Keratinocyte (primary cell): ENCODE results near the gene FAM227A.

ENCODE experiments used
- EZH2 ChIP-seq: IDR thresholded peaks from one replicate; pipeline ENCODE4 v1.6.1; 2012; ENCODE audit warnings: inconsistent platforms, mild to moderate bottlenecking, low read length, moderate library complexity
- TF ChIP-seq, protein P1 (sequence below), 3 experiments: IDR thresholded peaks in 1 of 3; conservative IDR thresholded peaks in 1 of 3; optimal IDR thresholded peaks in 1 of 3; 2 replicates in 2 of 3; 3 replicates in 1 of 3; pipeline versions ENCODE3 to v1.5.1; 2011; ENCODE audit warnings: low read length in 3 of 3, mild to moderate bottlenecking in 3 of 3, moderate library complexity in 2 of 3, control low read depth in 1 of 3, inconsistent platforms in 1 of 3; ENCODE audit not compliant: insufficient read depth in 2 of 3; ENCODE audit errors: extremely low read depth in 1 of 3

DNA sequence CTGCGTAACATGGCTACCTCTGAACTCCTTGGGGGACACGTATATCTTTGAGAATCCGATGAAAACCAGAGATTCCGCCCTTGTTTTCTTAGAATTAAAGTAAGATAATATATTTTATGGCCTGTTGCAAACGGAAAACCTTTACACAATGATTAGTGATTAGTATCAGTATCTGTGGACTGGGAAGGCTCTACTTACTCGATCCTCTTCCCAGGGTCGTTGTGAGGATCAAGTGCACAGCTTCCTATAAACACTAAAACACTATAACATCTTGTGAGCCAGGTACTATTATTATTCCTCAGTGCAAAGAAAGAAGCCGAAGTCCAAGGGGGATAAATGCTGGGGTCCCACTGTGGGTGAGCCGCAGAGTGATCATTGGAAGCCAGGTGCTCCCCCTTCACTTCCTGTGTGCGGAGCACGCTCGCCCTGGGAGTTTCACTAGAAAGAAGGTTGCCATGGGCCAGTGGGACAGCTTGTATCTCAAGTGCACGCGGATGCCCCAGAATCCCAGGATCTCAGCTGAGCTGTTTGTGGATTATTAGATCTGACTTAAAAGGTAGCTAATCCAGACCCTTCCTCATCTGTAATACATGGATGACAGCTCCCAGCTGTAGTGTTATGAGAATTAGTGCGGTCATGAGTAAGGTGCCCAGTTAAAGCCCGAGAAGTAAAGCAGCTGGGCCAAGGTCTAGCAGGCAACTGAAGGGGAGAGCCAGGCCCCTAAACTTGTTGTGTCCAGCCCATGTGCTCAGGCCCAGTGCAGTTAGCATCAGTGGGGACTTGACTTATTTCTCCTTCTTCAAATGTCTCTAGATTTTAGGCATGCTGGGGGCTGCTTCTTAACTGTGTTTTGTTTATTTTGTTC is 1.1 kb upstream of the FAM227A start:
- TF ChIP-seq, protein P1, sequence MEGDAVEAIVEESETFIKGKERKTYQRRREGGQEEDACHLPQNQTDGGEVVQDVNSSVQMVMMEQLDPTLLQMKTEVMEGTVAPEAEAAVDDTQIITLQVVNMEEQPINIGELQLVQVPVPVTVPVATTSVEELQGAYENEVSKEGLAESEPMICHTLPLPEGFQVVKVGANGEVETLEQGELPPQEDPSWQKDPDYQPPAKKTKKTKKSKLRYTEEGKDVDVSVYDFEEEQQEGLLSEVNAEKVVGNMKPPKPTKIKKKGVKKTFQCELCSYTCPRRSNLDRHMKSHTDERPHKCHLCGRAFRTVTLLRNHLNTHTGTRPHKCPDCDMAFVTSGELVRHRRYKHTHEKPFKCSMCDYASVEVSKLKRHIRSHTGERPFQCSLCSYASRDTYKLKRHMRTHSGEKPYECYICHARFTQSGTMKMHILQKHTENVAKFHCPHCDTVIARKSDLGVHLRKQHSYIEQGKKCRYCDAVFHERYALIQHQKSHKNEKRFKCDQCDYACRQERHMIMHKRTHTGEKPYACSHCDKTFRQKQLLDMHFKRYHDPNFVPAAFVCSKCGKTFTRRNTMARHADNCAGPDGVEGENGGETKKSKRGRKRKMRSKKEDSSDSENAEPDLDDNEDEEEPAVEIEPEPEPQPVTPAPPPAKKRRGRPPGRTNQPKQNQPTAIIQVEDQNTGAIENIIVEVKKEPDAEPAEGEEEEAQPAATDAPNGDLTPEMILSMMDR (optimal IDR thresholded peaks at IDR 0.05 in 1 of 3, IDR thresholded peaks at IDR 0.05 in 1 of 3, conservative IDR thresholded peaks at IDR 0.05 in 1 of 3; ENCODE audit: extremely low read depth in 1 of 3, insufficient read depth in 2 of 3, low read length in 3 of 3) = no peak
- TF ChIP-seq EZH2 = no peak
